GM23248 (cell line): ENCODE measurements around the gene NSMF.

Source experiments
- EZH2 ChIP-seq: fragments of 200-600 bp; sonication (generic); IDR thresholded peaks from 2 replicates; pipeline ENCODE4 v1.6.1; 2018; ENCODE audit warnings: antibody characterized with exemption, mild to moderate bottlenecking; ENCODE audit not compliant: insufficient read depth, poor library complexity, severe bottlenecking
- EZH2phosphoT487 ChIP-seq: fragments of 200-600 bp; sonication (generic); IDR thresholded peaks from 2 replicates; pipeline ENCODE4 v1.6.1; 2018; ENCODE audit warnings: antibody characterized with exemption, moderate library complexity, mild to moderate bottlenecking, low read depth; ENCODE audit not compliant: insufficient read depth

DNA sequence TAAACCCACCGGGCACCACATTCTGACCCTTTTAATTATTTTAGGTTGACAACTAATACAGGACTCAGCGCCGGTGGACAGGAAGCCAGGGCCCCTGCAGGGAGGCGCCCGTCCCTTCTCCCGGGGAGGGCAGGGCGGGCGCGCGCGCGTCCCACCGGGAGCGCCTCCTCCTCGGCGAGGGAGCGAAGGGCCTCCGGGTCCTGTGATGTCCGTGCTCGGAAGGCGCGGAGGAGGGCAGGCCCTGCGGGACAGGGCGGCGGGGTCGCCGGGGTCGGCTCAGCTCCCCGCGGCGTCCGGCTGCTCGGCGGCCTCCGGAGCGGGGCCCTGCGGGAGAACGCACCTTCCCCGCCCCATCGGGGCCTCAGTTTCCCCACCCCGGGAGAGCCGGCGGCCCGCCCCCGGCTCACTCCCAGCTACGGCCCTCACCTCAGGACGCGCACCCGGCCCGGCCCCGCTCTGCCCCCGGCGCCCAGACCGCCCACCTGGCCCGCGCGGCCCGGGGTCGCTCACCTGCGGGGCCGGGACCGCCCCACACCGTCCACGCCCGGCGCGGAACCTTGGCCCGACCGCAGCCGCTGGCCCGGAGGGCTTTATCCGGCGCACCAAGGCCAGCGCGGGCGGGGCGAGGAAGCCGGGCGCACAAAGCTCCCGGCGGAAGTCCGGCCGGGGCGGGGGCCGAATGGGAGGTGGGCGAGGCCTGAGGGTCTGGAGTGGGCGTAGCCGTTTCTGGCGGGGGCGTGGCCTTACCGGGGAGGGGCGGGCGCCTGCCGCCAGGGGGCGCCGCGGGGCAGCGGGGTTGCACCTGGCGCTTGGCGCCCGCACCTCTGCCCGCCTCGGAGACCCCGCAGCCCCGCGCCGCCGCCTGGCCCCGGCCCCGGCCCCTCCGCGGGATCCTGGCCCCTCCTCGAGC is 36.3 kb downstream of the NSMF start, which contains the start of the genes EXD3 and NOXA1:
- no peak for TF ChIP-seq EZH2
- TF ChIP-seq EZH2phosphoT487: no peak
